GM12878 (cell line): ENCODE results near the gene C9orf78. TPM values are rescaled to one million over a fixed set of nuclear protein-coding genes. Genes with fewer than 3 reads are reported as not detected.

Experiments
- ATAC-seq: fragments of 200-7000 bp; cut with Tn5 transposase; 3 replicates; pipeline ENCODE4 v1.9.1; 2020; ENCODE audit warnings: mild to moderate bottlenecking, moderate library complexity
- BruUV-seq: library from RNA; stranded (reverse); fragments of 400-500 nt; replicated peaks from 2 replicates; lab custom pipeline; 2021; lab: Mats Ljungman, UMichigan
- CTCF ChIA-PET: fragments of 300-600 bp; sonication (Branson Sonifier 250); formaldehyde crosslinking; extraction: SDS; loops from one replicate; lab custom pipeline; 2021; ENCODE audit warnings: inconsistent platforms; lab: Yijun Ruan, JAX
- POLR2A ChIA-PET: fragments of 350-600 bp; formaldehyde crosslinking; extraction: SDS; loops from one replicate; lab custom pipeline; 2021; ENCODE audit warnings: inconsistent platforms; lab: Charles Lee
- RAD21 ChIA-PET: fragments of 300-600 bp; sonication (Branson Sonifier 250); formaldehyde crosslinking; loops from one replicate; lab custom pipeline; 2023; ENCODE audit warnings: antibody characterized with exemption; ENCODE audit not compliant: unreplicated experiment; lab: Charles Lee
- SMC1A ChIA-PET: fragments of 300-600 bp; sonication (Branson Sonifier 250); formaldehyde crosslinking; loops from one replicate; lab custom pipeline; 2023; ENCODE audit not compliant: unreplicated experiment, uncharacterized antibody; lab: Charles Lee
- DNase-seq: peaks from one replicate; pipeline ENCODE4 v3.0.0-alpha.2; 2011; ENCODE audit warnings: low read depth, low spot score
- FAIRE-seq: peaks from 3 replicates; lab custom pipeline; 2011; peaks lifted over from hg19 to GRCh38; lab: Jason Lieb, UNC
- H2AFZ ChIP-seq: 2 replicates; pipeline ENCODE4 v1.6.0; 2011; ENCODE audit warnings: low read depth, low read length, control low read depth; ENCODE audit not compliant: control insufficient read depth
- H3K27ac ChIP-seq: 2 replicates; pipeline ENCODE4 v1.5.1; 2011; ENCODE audit warnings: control low read depth; ENCODE audit not compliant: control insufficient read depth, insufficient read depth
- H3K27me3 ChIP-seq, 2 experiments: replicated peaks in 1 of 2; 2 replicates each; pipeline versions ENCODE4 v1.6.0 to v1.6.1; 2011; ENCODE audit warnings: low read length in 1 of 2; ENCODE audit not compliant: control insufficient read depth in 2 of 2, insufficient read depth in 2 of 2
- H3K36me3 ChIP-seq, 2 experiments: 2 replicates each; pipeline ENCODE4 v1.5.1; 2011; ENCODE audit warnings: low read length in 1 of 2; ENCODE audit not compliant: control insufficient read depth in 2 of 2, insufficient read depth in 2 of 2
- H3K4me1 ChIP-seq: 2 replicates; pipeline ENCODE4 v1.6.1; 2011; ENCODE audit warnings: mild to moderate bottlenecking, low read length, moderate library complexity, mixed read lengths; ENCODE audit not compliant: control insufficient read depth, insufficient read depth
- H3K4me2 ChIP-seq: 2 replicates; pipeline ENCODE4 v1.6.0; 2011; ENCODE audit warnings: control low read depth; ENCODE audit not compliant: control insufficient read depth, insufficient read depth
- H3K4me3 ChIP-seq: fragments of 200-600 bp; sonication (generic); 2 replicates; pipeline ENCODE4 v1.5.1; 2016
- H3K79me2 ChIP-seq: 2 replicates; pipeline ENCODE4 v1.6.0; 2011; ENCODE audit warnings: low read length; ENCODE audit not compliant: control insufficient read depth, insufficient read depth
- H3K9ac ChIP-seq: 2 replicates; pipeline ENCODE4 v1.8.0; 2011; ENCODE audit warnings: low read length, control low read depth, mixed read lengths; ENCODE audit not compliant: control insufficient read depth, insufficient read depth
- H3K9me3 ChIP-seq: replicated peaks from 3 replicates; pipeline ENCODE4 v1.5.1; 2011; ENCODE audit warnings: mild to moderate bottlenecking, low read length; ENCODE audit not compliant: control insufficient read depth, insufficient read depth
- H4K20me1 ChIP-seq: 2 replicates; pipeline ENCODE4 v1.6.0; 2011; ENCODE audit not compliant: control insufficient read depth, insufficient read depth
- ATF7 ChIP-seq: fragments of 450-650 bp; IDR thresholded peaks from 2 replicates; pipeline ENCODE4 v1.6.1; 2016; ENCODE audit warnings: low read depth, mild to moderate bottlenecking
- CEBPB ChIP-seq, 2 experiments: fragments of 150-350 bp in 1 of 2; IDR thresholded peaks; 2 replicates each; pipeline ENCODE4 v1.6.1; 2012 to 2014; ENCODE audit warnings: low read depth in 2 of 2, low read length in 2 of 2, borderline replicate concordance in 1 of 2, inconsistent platforms in 1 of 2
- E2F8 ChIP-seq: fragments of 450-650 bp; IDR thresholded peaks from 2 replicates; pipeline ENCODE4 v1.6.1; 2018; ENCODE audit warnings: mild to moderate bottlenecking, low read depth, moderate library complexity; ENCODE audit not compliant: partially characterized antibody
- HDAC6 ChIP-seq: fragments of 200-600 bp; sonication (generic); IDR thresholded peaks from one replicate; pipeline ENCODE4 v1.8.0; 2017; ENCODE audit warnings: antibody characterized with exemption; ENCODE audit not compliant: unreplicated experiment
- MLLT1 ChIP-seq: fragments of 450-650 bp; IDR thresholded peaks from 2 replicates; pipeline ENCODE4 v1.6.1; 2016; ENCODE audit warnings: mild to moderate bottlenecking
- MYB ChIP-seq: fragments of 150-350 bp; IDR thresholded peaks from 2 replicates; pipeline ENCODE4 v1.6.1; 2014; ENCODE audit warnings: mild to moderate bottlenecking, low read depth, low read length, borderline replicate concordance
- NR2C1 ChIP-seq: fragments of 450-650 bp; IDR thresholded peaks from 2 replicates; pipeline ENCODE4 v1.6.1; 2017; ENCODE audit warnings: antibody characterized with exemption, mild to moderate bottlenecking, moderate library complexity
- PML ChIP-seq: IDR thresholded peaks from 2 replicates; pipeline ENCODE4 v1.6.1; 2012; ENCODE audit warnings: low read length, inconsistent platforms
- PRDM15 ChIP-seq: fragments of 450-650 bp; formaldehyde crosslinking; IDR thresholded peaks from 2 replicates; pipeline ENCODE4 v1.4.0; 2020; ENCODE audit warnings: mild to moderate bottlenecking, moderate library complexity
- SP1 ChIP-seq: IDR thresholded peaks from one replicate; pipeline ENCODE4 v1.6.1; 2011; ENCODE audit warnings: low read depth, low read length
- SREBF1 ChIP-seq: IDR thresholded peaks from 2 replicates; pipeline ENCODE4 v1.6.1; 2012; ENCODE audit warnings: mild to moderate bottlenecking, low read length
- YBX1 ChIP-seq: fragments of 450-650 bp; IDR thresholded peaks from 2 replicates; pipeline ENCODE4 v1.6.1; 2016; ENCODE audit warnings: antibody characterized with exemption
- ZBTB33 ChIP-seq: fragments of 450-650 bp; IDR thresholded peaks from 2 replicates; pipeline ENCODE4 v1.6.1; 2017; ENCODE audit warnings: mild to moderate bottlenecking
- ZNF207 ChIP-seq: fragments of 450-650 bp; IDR thresholded peaks from 2 replicates; pipeline ENCODE4 v1.6.1; 2014; ENCODE audit warnings: antibody characterized with exemption, mild to moderate bottlenecking, borderline replicate concordance
- WGBS: methylation state at CpG from one replicate; pipeline ENCODE4 v1.1.6; 2016; ENCODE audit warnings: low lambda C conversion rate; ENCODE audit not compliant: insufficient replicate concordance, insufficient coverage; ENCODE audit errors: missing lambda C conversion rate; 5-methylcytosine and 5-hydroxymethylcytosine counted together
- in situ Hi-C: fragments of 300-500 bp; cut with MboI; formaldehyde crosslinking; loops from 9 replicates; pipeline ENCODE4 v1.14.3; 2018; ENCODE audit warnings: mixed read lengths
- intact Hi-C: fragments of 100-400 bp; cut with micrococcal nuclease; formaldehyde crosslinking; loops from one replicate; pipeline ENCODE4 v1.14.2; 2022; ENCODE audit not compliant: unreplicated experiment
- polyA plus RNA-seq, 11 experiments: library from polyadenylated mRNA; depleted of rRNA in 4 of 11; unstranded in 6 of 11; stranded (reverse) in 5 of 11; fragments of >200 nt; fragmentation: Nextera tagmentation in 4 of 11; fragmentation: Illumina TruSeq in 1 of 11; extraction: Ambion mirVana in 4 of 11; extraction: Trizol in 1 of 11; gene quantifications; 1 replicate in 1 of 11; 2 replicates in 10 of 11; pipeline versions ENCODE4 v1.2.1 to v1.2.3, GENCODE V29; 2011 to 2016; ENCODE audit warnings: inconsistent platforms in 2 of 11, missing spikeins in 2 of 11, low read depth in 1 of 11
- total RNA-seq, 4 experiments: library from RNA; depleted of rRNA in 3 of 4; stranded (reverse); fragments of >200 nt in 3 of 4; fragmentation: Illumina TruSeq in 1 of 4; extraction: Trizol in 1 of 4; gene quantifications; 2 replicates each; pipeline versions ENCODE4 v1.2.1 to v1.2.3, GENCODE V29; 2013 to 2021

The C9orf78 gene
- total and polyA plus RNA-seq, 10 of the 15 experiments (the other 5 are each of a cell fraction or from before 2014, with no cell fraction given): 23.0 to 60.9 (median 47.5) TPM

- TF ChIP-seq MYB: no peak
- no peak for TF ChIP-seq E2F8
- no peak for TF ChIP-seq PML
- no peak for TF ChIP-seq ATF7
- no peak for TF ChIP-seq ZNF207
- no peak for TF ChIP-seq SP1
- TF ChIP-seq SREBF1: no peak
- no peak for TF ChIP-seq MLLT1
- no peak for TF ChIP-seq YBX1
- no peak for TF ChIP-seq HDAC6
- TF ChIP-seq ZBTB33: no peak
- no peak for TF ChIP-seq NR2C1
- no peak for TF ChIP-seq CEBPB (IDR thresholded peaks at IDR 0.05; ENCODE audit: borderline replicate concordance in 1 of 2, low read depth in 2 of 2, low read length in 2 of 2)
- TF ChIP-seq PRDM15: no peak
- BruUV-seq: no TSS peak
- H3K4me3 ChIP-seq: no peak overlapping the region
- FAIRE-seq: no peak
- H3K4me1 ChIP-seq: no peaks in the 10 kb centered on the region
- ATAC-seq: no peak
- no peak for DNase-seq
- in situ Hi-C loops (no loop called here), intact Hi-C loops (no loop called here)
- ChIA-PET CTCF (interaction anchor here (0.6 kb wide), 1 partner anchor 53 kb away, joined by 3 read pairs; no protein-coding TSS in a partner anchor), SMC1A (no interaction called here), POLR2A (no interaction called here), RAD21 (no interaction called here)
- H3K4me2 ChIP-seq: no peak overlapping the region
- H2AFZ ChIP-seq: no peak overlapping the region
- no peaks in the 10 kb centered on the region for H4K20me1 ChIP-seq
- no peaks in the 10 kb centered on the region for H3K27me3 ChIP-seq
- no peak overlapping the region for H3K27ac ChIP-seq
- no peaks in the 10 kb centered on the region; a peak in 2 of 4 replicates for H3K36me3 ChIP-seq
- 90% methylated on average over 6 of the region's 6 CpGs for WGBS
- no peaks in the 10 kb centered on the region for H3K79me2 ChIP-seq
- H3K9ac ChIP-seq: no peak overlapping the region
- no peaks in the 10 kb centered on the region for H3K9me3 ChIP-seq
These were observed 15.9 kb upstream of the C9orf78 start for GRCh38 chr9:129850821-129851550.
